Astrocyte (in vitro differentiated cells and primary cell): Measurements from ENCODE around the gene UGT2A2. TPM values are rescaled to one million over a fixed set of nuclear protein-coding genes. Genes with fewer than 3 reads are reported as not detected.

ENCODE experiments used
- DNase-seq: peaks from one replicate; pipeline ENCODE4 v3.0.0-alpha.2; 2010; ENCODE audit warnings: low read depth
- FAIRE-seq: peaks from 2 replicates; lab custom pipeline; 2011; peaks lifted over from hg19 to GRCh38; lab: Jason Lieb, UNC
- H2AFZ ChIP-seq: 2 replicates; pipeline ENCODE4 v1.6.0; 2012; ENCODE audit warnings: low read depth, low read length, inconsistent platforms
- H3K27ac ChIP-seq: 2 replicates; pipeline ENCODE4 v1.5.1; 2011; ENCODE audit warnings: low read depth, low read length, inconsistent platforms
- H3K27me3 ChIP-seq: 2 replicates; pipeline ENCODE4 v1.6.0; 2011; ENCODE audit warnings: low read length, inconsistent platforms; ENCODE audit not compliant: insufficient read depth
- H3K36me3 ChIP-seq: 2 replicates; pipeline ENCODE4 v1.5.1; 2011; ENCODE audit warnings: low read length, inconsistent platforms; ENCODE audit not compliant: insufficient read depth
- H3K4me1 ChIP-seq: 2 replicates; pipeline ENCODE4 v1.5.1; 2011; ENCODE audit warnings: low read length, inconsistent platforms; ENCODE audit not compliant: insufficient read depth
- H3K4me2 ChIP-seq: 2 replicates; pipeline ENCODE4 v1.6.0; 2012; ENCODE audit warnings: low read length, inconsistent platforms
- H3K4me3 ChIP-seq: 2 replicates; pipeline ENCODE4 v1.5.1; 2011; ENCODE audit warnings: low read depth, mild to moderate bottlenecking, low read length, inconsistent platforms; ENCODE audit not compliant: insufficient read depth
- H3K79me2 ChIP-seq: 2 replicates; pipeline ENCODE4 v1.6.0; 2012; ENCODE audit warnings: mild to moderate bottlenecking, low read length, inconsistent platforms; ENCODE audit not compliant: insufficient read depth
- H3K9ac ChIP-seq: 2 replicates; pipeline ENCODE4 v1.6.0; 2012; ENCODE audit warnings: mild to moderate bottlenecking, low read length, inconsistent platforms
- H3K9me3 ChIP-seq: 2 replicates; pipeline ENCODE4 v1.5.1; 2012; ENCODE audit warnings: low read depth, mild to moderate bottlenecking, low read length, inconsistent platforms; ENCODE audit not compliant: insufficient read depth
- H4K20me1 ChIP-seq: 2 replicates; pipeline ENCODE4 v1.6.0; 2012; ENCODE audit warnings: low read length, inconsistent platforms; ENCODE audit not compliant: insufficient read depth
- H3K27ac Mint-ChIP-seq: one replicate; pipeline ENCODE4 v1.8.0; 2021; ENCODE audit warnings: mild to moderate bottlenecking, mixed read lengths; ENCODE audit not compliant: unreplicated experiment
- H3K27me3 Mint-ChIP-seq: one replicate; pipeline ENCODE4 v1.8.0; 2021; ENCODE audit warnings: low read depth, mixed read lengths; ENCODE audit not compliant: unreplicated experiment
- H3K36me3 Mint-ChIP-seq: one replicate; pipeline ENCODE4 v1.8.0; 2021; ENCODE audit warnings: low read depth, mixed read lengths; ENCODE audit not compliant: unreplicated experiment
- H3K4me1 Mint-ChIP-seq: one replicate; pipeline ENCODE4 v1.8.0; 2021; ENCODE audit warnings: low read depth, mixed read lengths; ENCODE audit not compliant: unreplicated experiment
- H3K4me3 Mint-ChIP-seq: one replicate; pipeline ENCODE4 v1.8.0; 2021; ENCODE audit warnings: mild to moderate bottlenecking, moderate library complexity, mixed read lengths; ENCODE audit not compliant: unreplicated experiment
- H3K9me3 Mint-ChIP-seq: one replicate; pipeline ENCODE4 v1.8.0; 2021; ENCODE audit warnings: mild to moderate bottlenecking, mixed read lengths; ENCODE audit not compliant: unreplicated experiment
- CTCF ChIP-seq: IDR thresholded peaks from 2 replicates; pipeline ENCODE4 v1.5.1; 2011; ENCODE audit warnings: low read depth, mild to moderate bottlenecking, inconsistent platforms, low read length, moderate library complexity; ENCODE audit not compliant: insufficient read depth
- EZH2 ChIP-seq: IDR thresholded peaks from 2 replicates; pipeline ENCODE4 v1.6.1; 2012; ENCODE audit warnings: mild to moderate bottlenecking, low read length, inconsistent platforms; ENCODE audit not compliant: insufficient read depth
- total RNA-seq: library from RNA; stranded (reverse); gene quantifications from 2 replicates; pipeline ENCODE4 v1.2.1, GENCODE V29; 2021

UGT2A2 gene
- total RNA-seq, 1 donor from 2014 or later, result not detected

DNA sequence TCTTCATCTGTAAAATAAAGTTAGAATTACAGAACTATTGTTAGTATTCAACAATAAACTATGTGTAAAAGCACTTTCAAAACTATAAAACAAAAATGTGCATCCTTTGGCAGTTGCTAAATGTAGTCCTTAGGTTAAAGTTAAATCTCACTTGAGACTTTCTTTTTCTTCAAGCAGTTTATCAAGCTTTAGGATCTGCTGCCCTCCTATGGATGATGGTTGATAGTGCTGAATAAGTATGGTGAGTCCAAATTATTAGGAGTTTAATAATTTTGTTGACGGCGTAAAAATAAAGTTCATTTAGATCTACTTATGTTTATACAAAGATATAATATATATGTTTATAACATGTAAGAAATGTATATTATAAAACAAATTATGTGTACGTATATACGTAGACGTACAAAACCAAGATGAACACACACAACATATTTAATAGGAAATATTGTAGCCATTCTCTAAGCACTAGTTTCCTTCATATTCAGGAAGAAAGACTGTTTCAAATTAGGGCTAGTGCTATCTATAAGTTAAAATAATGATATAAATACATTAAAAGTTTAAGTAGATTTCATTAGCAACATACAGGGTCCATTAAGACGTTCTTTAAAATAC is 22.3 kb downstream of the UGT2A2 start:
- peaks cover 3% of the 10 kb centered on the region for H3K36me3 Mint-ChIP-seq
- Histone ChIP-seq H3K79me2 (no peaks in the 10 kb centered on the region), H4K20me1 (no peaks in the 10 kb centered on the region), H3K4me3 (no peak overlapping the region), H3K27ac (no peak overlapping the region), H3K9ac (no peak overlapping the region), H3K9me3 (no peaks in the 10 kb centered on the region), H3K27me3 (no peaks in the 10 kb centered on the region), H3K36me3 (no peaks in the 10 kb centered on the region), H2AFZ (no peak overlapping the region), H3K4me2 (no peak overlapping the region), H3K4me1 (no peaks in the 10 kb centered on the region)
- peaks cover 11% of the 10 kb centered on the region for H3K9me3 Mint-ChIP-seq
- no peak for TF ChIP-seq EZH2
- TF ChIP-seq CTCF, result peak; percentile 63
- no peak overlapping the region for H3K27ac Mint-ChIP-seq
- H3K4me1 Mint-ChIP-seq, result no peaks in the 10 kb centered on the region
- no peaks in the 10 kb centered on the region for H3K27me3 Mint-ChIP-seq
- FAIRE-seq (no peak), DNase-seq (peak; percentile 38)
- no peak overlapping the region for H3K4me3 Mint-ChIP-seq

DNA sequence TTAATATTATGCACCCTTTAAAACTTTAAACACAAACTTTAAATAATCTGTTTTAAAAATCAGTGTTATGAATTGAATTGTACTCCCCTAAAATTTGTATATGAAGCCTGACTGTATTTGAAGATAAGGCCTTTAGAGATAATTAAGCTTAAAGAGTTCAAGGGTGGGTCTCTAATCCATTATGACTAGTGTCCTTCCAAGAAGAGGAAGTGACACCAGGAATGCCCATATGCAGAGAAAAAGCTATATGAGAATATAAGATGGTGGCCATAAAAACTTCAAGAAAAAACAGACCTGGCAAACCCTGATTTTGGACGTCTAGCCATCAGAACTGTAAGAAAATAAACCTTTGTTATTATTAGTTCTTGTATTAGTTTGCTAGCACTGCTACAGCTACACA is 29.0 kb downstream of the UGT2A2 start:
- H3K36me3 Mint-ChIP-seq, result peaks cover 3% of the 10 kb centered on the region
- no peak overlapping the region for H3K9ac ChIP-seq
- no peaks in the 10 kb centered on the region for H3K27me3 Mint-ChIP-seq
- no peak for FAIRE-seq
- no peak overlapping the region for H2AFZ ChIP-seq
- no peak overlapping the region for H3K4me2 ChIP-seq
- TF ChIP-seq EZH2, result no peak
- TF ChIP-seq CTCF, result no peak
- H3K9me3 ChIP-seq, result no peaks in the 10 kb centered on the region
- peaks cover 2% of the 10 kb centered on the region for H3K9me3 Mint-ChIP-seq
- no peak overlapping the region for H3K27ac ChIP-seq
- H3K4me3 Mint-ChIP-seq, result no peak overlapping the region
- H3K27ac Mint-ChIP-seq, result no peak overlapping the region
- no peaks in the 10 kb centered on the region for H4K20me1 ChIP-seq
- DNase-seq, result no peak
- H3K36me3 ChIP-seq, result no peaks in the 10 kb centered on the region
- H3K79me2 ChIP-seq, result no peaks in the 10 kb centered on the region
- H3K27me3 ChIP-seq, result no peaks in the 10 kb centered on the region
- H3K4me1 Mint-ChIP-seq, result no peaks in the 10 kb centered on the region
- H3K4me3 ChIP-seq, result no peak overlapping the region
- H3K4me1 ChIP-seq, result no peaks in the 10 kb centered on the region

DNA sequence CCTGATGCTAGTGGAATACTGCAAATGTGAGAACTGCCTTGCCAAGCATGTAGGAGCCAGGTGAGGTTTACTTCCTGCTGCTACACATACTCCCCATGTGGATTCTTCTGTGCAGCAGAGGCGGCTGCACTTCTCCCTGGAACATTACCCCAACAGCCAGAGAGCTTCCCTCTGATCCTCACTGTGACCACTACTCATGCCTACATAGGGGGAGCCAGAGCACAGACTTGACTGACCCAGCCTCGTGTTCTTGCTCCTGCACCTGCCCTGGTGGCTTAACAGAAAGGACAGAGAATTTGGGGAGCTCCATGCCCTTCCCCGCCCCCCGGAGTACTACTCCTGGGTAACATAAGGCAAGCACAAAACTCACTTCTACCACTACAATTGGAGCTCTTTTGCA is 38.4 kb downstream of the UGT2A2 start:
- Histone ChIP-seq H3K27ac (no peak overlapping the region), H3K36me3 (no peaks in the 10 kb centered on the region), H3K4me1 (no peaks in the 10 kb centered on the region), H3K4me3 (no peak overlapping the region), H3K9me3 (no peaks in the 10 kb centered on the region), H4K20me1 (no peaks in the 10 kb centered on the region), H3K4me2 (no peak overlapping the region), H3K27me3 (no peaks in the 10 kb centered on the region), H2AFZ (no peak overlapping the region), H3K79me2 (no peaks in the 10 kb centered on the region), H3K9ac (no peak overlapping the region)
- Mint-ChIP-seq H3K27ac (no peak overlapping the region), H3K27me3 (no peaks in the 10 kb centered on the region), H3K4me3 (no peak overlapping the region), H3K4me1 (no peaks in the 10 kb centered on the region), H3K9me3 (peaks cover 5% of the 10 kb centered on the region), H3K36me3 (no peaks in the 10 kb centered on the region)
- no peak for FAIRE-seq
- TF ChIP-seq EZH2 (no peak), CTCF (no peak)
- DNase-seq, result no peak
